Activated T-helper 9 cell treated with anti-CD3 and anti-CD28 coated beads, Interleukin-2, amount 50 U/mL, for 16 hours (primary cell): Measurements from ENCODE around the gene NKX6-1.

Experiments
- DNase-seq: peaks from one replicate; pipeline ENCODE4 v3.0.0-alpha.2; 2020; ENCODE audit warnings: low read depth

NKX6-1 gene

GRCh38 chr4:84498935-84499623, at the start of gene NKX6-1:
TSS of gene NKX6-1 (minus strand) at chr4:84499292. CDS start at chr4:84498228, 1,064 bp downstream.
- DNase-seq = no peak

- DNase-seq = no peak
Measured at GRCh38 chr4:84547211-84547610, 48.1 kb upstream of the NKX6-1 start.

- no peak for DNase-seq
Measured at GRCh38 chr4:84545093-84545492, 46.0 kb upstream of the NKX6-1 start.

- DNase-seq = no peak
Measured at GRCh38 chr4:84535901-84536300, 36.8 kb upstream of the NKX6-1 start.

GRCh38 chr4:84531689-84532088, 32.6 kb upstream of the NKX6-1 start:
- DNase-seq = no peak

GRCh38 chr4:84530871-84531270, 31.8 kb upstream of the NKX6-1 start:
- no peak for DNase-seq

GRCh38 chr4:84530454-84530853, 31.4 kb upstream of the NKX6-1 start:
- DNase-seq = no peak

- no peak for DNase-seq
Measured at GRCh38 chr4:84529169-84529751, 30.2 kb upstream of the NKX6-1 start.

- no peak for DNase-seq
Measured at GRCh38 chr4:84527391-84527790, 28.3 kb upstream of the NKX6-1 start.

- no peak for DNase-seq
Measured at GRCh38 chr4:84515075-84515474, 16.0 kb upstream of the NKX6-1 start.

- no peak for DNase-seq
Measured at GRCh38 chr4:84512277-84512676, 13.2 kb upstream of the NKX6-1 start.

- DNase-seq = no peak
Measured at GRCh38 chr4:84511703-84512102, 12.6 kb upstream of the NKX6-1 start.

GRCh38 chr4:84507941-84508340, 8.8 kb upstream of the NKX6-1 start:
- no peak for DNase-seq

GRCh38 chr4:84504821-84505220, 5.7 kb upstream of the NKX6-1 start:
- no peak for DNase-seq

- DNase-seq = no peak
Measured at GRCh38 chr4:84503495-84504437, 4.7 kb upstream of the NKX6-1 start.

GRCh38 chr4:84502955-84503373, 3.9 kb upstream of the NKX6-1 start:
- DNase-seq = no peak

GRCh38 chr4:84502333-84502954, 3.4 kb upstream of the NKX6-1 start:
- no peak for DNase-seq

GRCh38 chr4:84501721-84502267, 2.7 kb upstream of the NKX6-1 start:
- no peak for DNase-seq

- DNase-seq = no peak
Measured at GRCh38 chr4:84501202-84501503, 2.1 kb upstream of the NKX6-1 start.

GRCh38 chr4:84500386-84501201, 1.5 kb upstream of the NKX6-1 start:
- DNase-seq = no peak

GRCh38 chr4:84499624-84499982, 511 bp upstream of the NKX6-1 start:
- no peak for DNase-seq
